Measurements from ENCODE around the gene ATXN7L1. TPM values are rescaled to one million over a fixed set of nuclear protein-coding genes. Genes with fewer than 3 reads are reported as not detected.

The ATXN7L1 gene
- total RNA-seq, 1 experiment from 2014 or later, result 14.6 TPM

- Histone ChIP-seq H3K27ac (peak overlapping the region; percentile 48), H3K27me3 (ENCODE audit: insufficient read depth, low read depth) (no peaks in the 10 kb centered on the region), H3K4me3 (no peak overlapping the region), H3K36me3 (ENCODE audit: low read depth) (no peaks in the 10 kb centered on the region), H3K9me2 (ENCODE audit: insufficient read depth) (no peaks in the 10 kb centered on the region), H3K79me2 (ENCODE audit: low read depth) (no peaks in the 10 kb centered on the region), H3K4me1 (replicated peaks; ENCODE audit: insufficient read depth) (peaks cover 47% of the 10 kb centered on the region), H4K20me1 (ENCODE audit: insufficient read depth) (no peaks in the 10 kb centered on the region), H3K4me2 (peak overlapping the region; percentile 57; the same call in 1 of the 2 replicates), H3F3A (ENCODE audit: insufficient read depth, low read depth) (peaks cover 15% of the 10 kb centered on the region; the same call in 1 of the 2 replicates), H3K9me3 (ENCODE audit: insufficient read depth, low read depth) (no peaks in the 10 kb centered on the region), H2AFZ (no peak overlapping the region; the same call in 1 of the 2 replicates)
- intact Hi-C loops (cut with micrococcal nuclease; ENCODE audit: unreplicated experiment), result no loop called here
- peak in 1 of 2 experiments; percentile 77 for DNase-seq
- no TSS peak for BruUV-seq (replicated peaks)
- TF ChIP-seq EZH2 (IDR thresholded peaks at IDR 0.05; ENCODE audit: low read depth) (no peak), CTCF (conservative IDR thresholded peaks at IDR 0.05) (no peak)
- POLR2A ChIA-PET (ENCODE audit: unreplicated experiment), result interaction anchor here (0.7 to 0.8 kb wide), 2 partner anchors 56 to 106 kb away, joined by 3 to 7 read pairs; no protein-coding TSS in a partner anchor
- CTCF ChIA-PET, result interaction anchor here (1.1 kb wide), 1 partner anchor 9 kb away, joined by 3 read pairs; no protein-coding TSS in a partner anchor
Measured at GRCh38 chr7:105794741-105795729, 81.4 kb downstream of the ATXN7L1 start.

GRCh38 chr7:105792488-105793370 is 83.7 kb downstream of the ATXN7L1 start:
- Histone ChIP-seq H3K27ac (no peak overlapping the region), H3K36me3 (ENCODE audit: low read depth) (no peaks in the 10 kb centered on the region)
- no TSS peak for BruUV-seq (replicated peaks)

More at GRCh38 chr7:105792488-105793370, 83.7 kb downstream of the ATXN7L1 start:
- no peaks in the 10 kb centered on the region for H3K79me2 ChIP-seq (ENCODE audit: low read depth)
- CTCF ChIA-PET, result no interaction called here
- H3K9me2 ChIP-seq (ENCODE audit: insufficient read depth), result no peaks in the 10 kb centered on the region
- DNase-seq, result no peak
- H4K20me1 ChIP-seq (ENCODE audit: insufficient read depth), result no peaks in the 10 kb centered on the region
- H3K4me2 ChIP-seq, result no peak overlapping the region
- peaks cover 54% of the 10 kb centered on the region for H3K4me1 ChIP-seq (replicated peaks; ENCODE audit: insufficient read depth)
- peaks cover 20% of the 10 kb centered on the region; the same call in 1 of the 2 replicates for H3F3A ChIP-seq (ENCODE audit: insufficient read depth, low read depth)
- no peak overlapping the region for H2AFZ ChIP-seq
- intact Hi-C loops (cut with micrococcal nuclease; ENCODE audit: unreplicated experiment), result no loop called here
- POLR2A ChIA-PET (ENCODE audit: unreplicated experiment), result no interaction called here
- H3K9me3 ChIP-seq (ENCODE audit: insufficient read depth, low read depth), result no peaks in the 10 kb centered on the region
- no peak overlapping the region for H3K4me3 ChIP-seq
- no peak for TF ChIP-seq EZH2 (IDR thresholded peaks at IDR 0.05; ENCODE audit: low read depth)
- TF ChIP-seq CTCF (conservative IDR thresholded peaks at IDR 0.05), result no peak
- H3K27me3 ChIP-seq (ENCODE audit: insufficient read depth, low read depth), result no peaks in the 10 kb centered on the region
